Chondrocyte (in vitro differentiated cells): Measurements from ENCODE around the gene LSM6. TPM values are rescaled to one million over a fixed set of nuclear protein-coding genes. Genes with fewer than 3 reads are reported as not detected.

ENCODE experiments used
- DNase-seq: peaks from one replicate; pipeline ENCODE4 v3.0.0; 2021; ENCODE audit warnings: mixed read lengths, low spot score
- H3K27ac Mint-ChIP-seq: one replicate; pipeline ENCODE4 v1.8.0; 2021; ENCODE audit warnings: mild to moderate bottlenecking, moderate library complexity, mixed read lengths; ENCODE audit not compliant: unreplicated experiment
- H3K27me3 Mint-ChIP-seq: 2 replicates; pipeline ENCODE4 v1.8.0; 2021; ENCODE audit warnings: low read depth, mixed read lengths
- H3K36me3 Mint-ChIP-seq: 2 replicates; pipeline ENCODE4 v1.8.0; 2021; ENCODE audit warnings: low read depth, mixed read lengths
- H3K4me1 Mint-ChIP-seq: 2 replicates; pipeline ENCODE4 v1.8.0; 2021; ENCODE audit warnings: low read depth, mild to moderate bottlenecking, mixed read lengths
- H3K4me3 Mint-ChIP-seq: one replicate; pipeline ENCODE4 v1.8.0; 2021; ENCODE audit warnings: mild to moderate bottlenecking, moderate library complexity, mixed read lengths; ENCODE audit not compliant: unreplicated experiment
- H3K9me3 Mint-ChIP-seq: 2 replicates; pipeline ENCODE4 v1.8.0; 2021; ENCODE audit warnings: low read depth, mixed read lengths
- CTCF ChIP-seq: fragments of 200-600 bp; sonication (generic); IDR thresholded peaks from 2 replicates; pipeline ENCODE4 v1.5.0; 2021; ENCODE audit warnings: antibody characterized with exemption, mild to moderate bottlenecking, moderate library complexity
- total RNA-seq: library from RNA; stranded (reverse); gene quantifications from 3 replicates; pipeline ENCODE4 v1.2.1, GENCODE V29; 2021

LSM6 gene
- total RNA-seq, 1 donor from 2014 or later = 15.3 TPM

- H3K36me3 Mint-ChIP-seq = no peaks in the 10 kb centered on the region
- no peak for DNase-seq
- no peak overlapping the region for H3K27ac Mint-ChIP-seq
- no peak for TF ChIP-seq CTCF
- H3K4me3 Mint-ChIP-seq = no peak overlapping the region
- H3K27me3 Mint-ChIP-seq = no peaks in the 10 kb centered on the region
- peaks cover 10% of the 10 kb centered on the region for H3K9me3 Mint-ChIP-seq
- peaks cover 4% of the 10 kb centered on the region for H3K4me1 Mint-ChIP-seq
These were observed 60.7 kb downstream of the LSM6 start for GRCh38 chr4:146236216-146236615.

- no peak for DNase-seq
- TF ChIP-seq CTCF = no peak
- Mint-ChIP-seq H3K4me1 (peaks cover 12% of the 10 kb centered on the region), H3K27me3 (no peaks in the 10 kb centered on the region), H3K27ac (no peak overlapping the region), H3K36me3 (no peaks in the 10 kb centered on the region), H3K9me3 (peaks cover 6% of the 10 kb centered on the region), H3K4me3 (no peak overlapping the region)
These were observed 61.6 kb downstream of the LSM6 start for GRCh38 chr4:146237092-146237491.

GRCh38 chr4:146238107-146238506, 62.6 kb downstream of the LSM6 start:
- H3K9me3 Mint-ChIP-seq = no peaks in the 10 kb centered on the region
- H3K4me3 Mint-ChIP-seq = no peak overlapping the region
- no peaks in the 10 kb centered on the region for H3K36me3 Mint-ChIP-seq
- DNase-seq = no peak
- peaks cover 16% of the 10 kb centered on the region for H3K4me1 Mint-ChIP-seq
- no peaks in the 10 kb centered on the region for H3K27me3 Mint-ChIP-seq
- H3K27ac Mint-ChIP-seq = no peak overlapping the region
- TF ChIP-seq CTCF = no peak

Other genes with a start within 250 kb of the LSM6 start
- gene ZNF827, start 236.9 kb upstream of the LSM6 start, total RNA-seq = 23.8 to 40.9 TPM (median 27.6 TPM) in 3 replicates
- gene REELD1, start 38.8 kb downstream of the LSM6 start, total RNA-seq = not detected in 3 replicates